Spinal cord (tissue), 10 donors: Measurements from ENCODE around the gene PLCG2. TPM values are rescaled to one million over a fixed set of nuclear protein-coding genes. Genes with fewer than 3 reads are reported as not detected.

Source experiments
- DNase-seq, 6 donors: peaks; one replicate each; pipeline versions ENCODE4 v3.0.0 to v3.0.0-alpha.2; 2013 to 2015; ENCODE audit warnings: low spot score in 6 of 6, low read depth in 4 of 6
- H3K27ac ChIP-seq: one replicate; pipeline ENCODE4 v1.5.1; 2013; ENCODE audit warnings: low read depth, low read length, control low read depth
- H3K27me3 ChIP-seq: one replicate; pipeline ENCODE4 v1.6.1; 2013; ENCODE audit warnings: low read length; ENCODE audit not compliant: control insufficient read depth, insufficient read depth
- H3K36me3 ChIP-seq: one replicate; pipeline ENCODE4 v1.6.1; 2013; ENCODE audit warnings: low read length; ENCODE audit not compliant: control insufficient read depth, insufficient read depth
- H3K4me1 ChIP-seq: one replicate; pipeline ENCODE4 v1.6.1; 2013; ENCODE audit warnings: low read length; ENCODE audit not compliant: control insufficient read depth, insufficient read depth
- H3K4me3 ChIP-seq: one replicate; pipeline ENCODE4 v1.5.1; 2013; ENCODE audit warnings: low read depth, low read length, control low read depth
- H3K9me3 ChIP-seq: one replicate; pipeline ENCODE4 v1.6.1; 2013; ENCODE audit warnings: low read length; ENCODE audit not compliant: control insufficient read depth, insufficient read depth
- WGBS: methylation state at CpG from one replicate; pipeline ENCODE4 v1.1.5; 2013; ENCODE audit warnings: missing lambda C conversion rate; ENCODE audit not compliant: insufficient coverage; 5-methylcytosine and 5-hydroxymethylcytosine counted together
- polyA plus RNA-seq, 2 donors: library from polyadenylated mRNA; unstranded; fragments of 120-200 nt; gene quantifications; one replicate each; pipeline ENCODE4 v1.2.1, GENCODE V29; 2013; ENCODE audit not compliant: insufficient read length in 2 of 2
- total RNA-seq, 2 donors: library from RNA; depleted of rRNA in 1 of 2; stranded (reverse); fragments of 120-200 nt in 1 of 2; fragments of >200 nt in 1 of 2; gene quantifications; one replicate each; pipeline versions ENCODE4 v1.2.3 to v1.2.4, GENCODE V29; 2013 to 2014
- donor health status: healthy.

PLCG2 gene
- total and polyA plus RNA-seq, 4 donors, result 7.3 to 13.6 (median 8.0) TPM

DNA sequence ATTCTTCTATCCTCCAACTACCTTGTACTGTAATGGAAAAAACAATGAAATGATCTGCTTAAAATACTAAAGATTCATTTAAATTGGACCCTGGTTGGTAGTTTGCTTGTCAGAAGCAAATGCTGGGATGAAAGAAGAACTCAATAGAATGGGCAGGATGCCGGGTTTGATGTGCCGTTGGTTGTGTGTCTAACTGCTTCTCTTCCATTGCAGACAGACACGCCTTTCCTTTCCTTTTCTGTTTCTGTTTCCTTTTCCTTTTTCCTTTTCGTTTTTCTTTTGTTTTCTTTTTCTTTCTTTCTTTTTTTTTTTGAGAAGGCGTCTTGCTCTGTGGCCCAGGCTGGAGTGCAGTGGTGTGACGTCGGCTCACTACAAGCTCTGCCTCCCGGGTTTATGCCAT lies 64.6 kb downstream of the PLCG2 start:
- WGBS, result 86% methylated on average over 2 of the region's 8 CpGs
- H3K27me3 ChIP-seq, result no peaks in the 10 kb centered on the region

GRCh38 chr16:81846105-81846504 lies 67.0 kb downstream of the PLCG2 start:
- Histone ChIP-seq H3K36me3 (no peaks in the 10 kb centered on the region), H3K4me1 (no peaks in the 10 kb centered on the region), H3K4me3 (no peak overlapping the region), H3K27me3 (no peaks in the 10 kb centered on the region), H3K27ac (no peak overlapping the region), H3K9me3 (peaks cover 2% of the 10 kb centered on the region)
- 93% methylated on average over 2 of the region's 4 CpGs for WGBS
- no peak for DNase-seq

More for the DNA sequence above, 64.6 kb downstream of the PLCG2 start:
- no peak overlapping the region for H3K4me3 ChIP-seq
- peaks cover 2% of the 10 kb centered on the region for H3K9me3 ChIP-seq
- H3K4me1 ChIP-seq, result no peaks in the 10 kb centered on the region
- H3K36me3 ChIP-seq, result no peaks in the 10 kb centered on the region
- no peak overlapping the region for H3K27ac ChIP-seq
- peak in 1 of 6 donors; percentile 52 for DNase-seq

DNA sequence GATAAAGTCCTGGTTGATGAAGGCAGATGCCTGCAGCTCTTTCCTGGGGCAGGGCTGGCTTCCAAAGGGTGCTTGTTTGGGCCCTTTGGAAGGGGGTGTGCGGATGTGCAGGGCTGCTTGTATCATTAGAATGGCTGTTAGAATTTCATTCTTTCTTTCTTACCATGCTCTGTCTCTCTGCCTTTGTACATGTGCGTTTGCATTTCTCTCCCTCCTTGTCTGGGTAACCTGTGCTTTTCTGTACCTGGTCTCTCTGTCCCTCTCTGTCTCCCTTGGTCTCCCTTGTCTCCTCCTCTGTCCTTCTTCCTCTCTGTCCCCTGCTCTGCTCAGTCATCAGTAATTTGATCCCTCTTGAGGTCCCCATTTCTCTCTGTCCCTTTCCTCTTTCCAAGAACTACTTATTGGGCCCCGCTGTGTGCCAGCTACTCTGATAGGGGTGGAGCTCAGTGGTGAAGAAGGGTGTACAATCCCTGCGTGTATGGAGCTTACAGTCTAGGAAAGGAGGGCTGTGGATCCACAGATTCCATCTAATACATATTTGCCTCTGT lies 69.3 kb downstream of the PLCG2 start:
- Histone ChIP-seq H3K4me3 (no peak overlapping the region), H3K9me3 (peaks cover 2% of the 10 kb centered on the region), H3K27ac (no peak overlapping the region), H3K27me3 (no peaks in the 10 kb centered on the region), H3K4me1 (no peaks in the 10 kb centered on the region), H3K36me3 (no peaks in the 10 kb centered on the region)
- WGBS, result 100% methylated on average over 1 of the region's 4 CpGs
- no peak for DNase-seq

GRCh38 chr16:81850197-81850944 lies 71.3 kb downstream of the PLCG2 start:
- no peaks in the 10 kb centered on the region for H3K27me3 ChIP-seq
- peaks cover 2% of the 10 kb centered on the region for H3K9me3 ChIP-seq
- no peaks in the 10 kb centered on the region for H3K4me1 ChIP-seq
- no peak for DNase-seq
- H3K36me3 ChIP-seq, result no peaks in the 10 kb centered on the region
- WGBS, result 83% methylated on average over 4 of the region's 10 CpGs
- no peak overlapping the region for H3K4me3 ChIP-seq
- H3K27ac ChIP-seq, result no peak overlapping the region

- Histone ChIP-seq H3K4me3 (no peak overlapping the region), H3K9me3 (no peaks in the 10 kb centered on the region), H3K4me1 (no peaks in the 10 kb centered on the region), H3K27me3 (no peaks in the 10 kb centered on the region), H3K36me3 (no peaks in the 10 kb centered on the region), H3K27ac (no peak overlapping the region)
- DNase-seq, result no peak
- WGBS, result 100% methylated on average over 1 of the region's 2 CpGs
Observed at GRCh38 chr16:81852347-81852746, 73.3 kb downstream of the PLCG2 start.

GRCh38 chr16:81855552-81856153 lies 76.6 kb downstream of the PLCG2 start:
- Histone ChIP-seq H3K36me3 (no peaks in the 10 kb centered on the region), H3K4me3 (no peak overlapping the region), H3K9me3 (no peaks in the 10 kb centered on the region), H3K27ac (no peak overlapping the region), H3K27me3 (no peaks in the 10 kb centered on the region), H3K4me1 (no peaks in the 10 kb centered on the region)
- WGBS, result 88% methylated on average over 2 of the region's 8 CpGs
- no peak for DNase-seq

DNA sequence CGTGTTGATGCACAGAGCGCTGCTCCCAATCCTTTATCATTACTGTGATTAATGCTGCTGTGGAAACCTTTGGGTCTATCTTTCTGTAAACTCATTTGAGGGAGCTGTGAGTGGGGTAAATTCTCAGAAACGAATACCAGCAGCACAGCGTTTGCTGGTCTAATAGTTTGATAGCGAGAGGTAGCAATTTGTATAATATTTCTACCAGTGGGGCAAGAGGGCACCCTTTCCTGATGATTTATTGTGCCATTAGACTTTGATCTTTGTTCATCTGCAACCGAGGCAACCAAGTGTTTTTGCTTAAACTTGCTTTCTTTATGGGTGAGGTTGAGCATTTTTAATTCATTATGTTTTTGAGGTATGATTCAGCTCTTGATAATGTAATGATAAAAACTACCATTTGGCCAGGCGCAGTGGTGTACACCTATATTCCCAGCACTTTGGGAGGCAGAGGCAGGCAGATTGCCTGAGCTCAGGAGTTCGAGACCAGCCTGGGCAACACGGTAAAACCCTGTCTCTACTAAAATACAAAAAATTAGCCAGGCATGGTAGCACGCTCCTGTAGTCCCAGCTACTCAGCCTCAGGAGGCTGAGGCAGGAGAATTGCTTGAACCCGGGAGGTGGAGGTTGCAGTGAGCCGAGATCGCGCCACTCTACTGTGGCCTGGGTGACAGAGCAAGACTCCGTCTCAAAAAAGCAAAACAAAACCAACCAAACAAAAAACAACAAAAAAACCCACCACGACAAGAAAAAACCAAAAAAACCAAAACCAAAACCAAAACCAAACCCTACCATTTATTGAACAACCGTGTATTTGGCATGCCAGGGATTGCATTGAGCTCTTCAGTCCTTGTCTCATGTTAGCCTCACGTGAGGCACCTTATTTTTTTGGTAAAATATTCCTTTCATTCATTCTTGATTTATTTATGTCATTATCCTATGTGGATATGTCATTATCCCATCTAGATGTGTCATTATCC lies 81.5 kb downstream of the PLCG2 start:
- WGBS, result 89% methylated on average over 3 of the region's 18 CpGs
- DNase-seq, result no peak
- H3K9me3 ChIP-seq, result no peaks in the 10 kb centered on the region
- H3K4me1 ChIP-seq, result peaks cover 17% of the 10 kb centered on the region
- H3K27me3 ChIP-seq, result peaks cover 2% of the 10 kb centered on the region
- H3K27ac ChIP-seq, result no peak overlapping the region
- no peaks in the 10 kb centered on the region for H3K36me3 ChIP-seq
- no peak overlapping the region for H3K4me3 ChIP-seq

- no peak for DNase-seq
- WGBS, result 64% methylated on average over 4 of the region's 10 CpGs
- Histone ChIP-seq H3K4me1 (peaks cover 17% of the 10 kb centered on the region), H3K27me3 (peaks cover 2% of the 10 kb centered on the region), H3K4me3 (no peak overlapping the region), H3K36me3 (no peaks in the 10 kb centered on the region), H3K27ac (no peak overlapping the region), H3K9me3 (no peaks in the 10 kb centered on the region)
Observed at GRCh38 chr16:81861503-81861902, 82.4 kb downstream of the PLCG2 start.

DNA sequence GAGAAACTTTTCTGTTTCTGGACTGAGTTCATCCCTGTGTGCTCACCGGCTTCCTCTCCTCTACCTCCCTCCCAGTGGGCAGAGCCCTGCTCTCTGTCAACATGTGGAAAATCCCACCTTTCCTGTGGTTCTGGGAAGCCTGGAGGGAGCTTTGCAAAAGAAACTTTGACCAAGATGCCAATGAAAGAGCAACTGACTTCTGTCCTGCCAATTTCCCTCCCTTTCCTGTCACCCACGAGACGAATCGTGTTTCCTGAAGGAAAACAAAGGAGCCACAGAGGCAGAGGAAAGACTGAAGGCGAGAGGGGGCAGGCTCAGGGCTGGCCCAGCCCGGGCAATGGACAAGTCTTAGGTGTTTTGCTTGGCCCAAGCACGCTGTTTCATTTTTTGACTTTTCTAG lies 82.8 kb downstream of the PLCG2 start:
- no peaks in the 10 kb centered on the region for H3K9me3 ChIP-seq
- DNase-seq, result peak in 1 of 6 donors; percentile 13
- H3K27me3 ChIP-seq, result peaks cover 2% of the 10 kb centered on the region
- H3K36me3 ChIP-seq, result no peaks in the 10 kb centered on the region
- peaks cover 21% of the 10 kb centered on the region for H3K4me1 ChIP-seq
- 33% methylated on average over 7 of the region's 7 CpGs for WGBS
- H3K27ac ChIP-seq, result no peak overlapping the region
- no peak overlapping the region for H3K4me3 ChIP-seq
